ENCODE measurements around the gene ABCG1. TPM values are rescaled to one million over a fixed set of nuclear protein-coding genes. Genes with fewer than 3 reads are reported as not detected.

ABCG1 gene
- total and polyA plus RNA-seq, 2 experiments from 2014 or later = 1.3 to 4.4 TPM

DNA sequence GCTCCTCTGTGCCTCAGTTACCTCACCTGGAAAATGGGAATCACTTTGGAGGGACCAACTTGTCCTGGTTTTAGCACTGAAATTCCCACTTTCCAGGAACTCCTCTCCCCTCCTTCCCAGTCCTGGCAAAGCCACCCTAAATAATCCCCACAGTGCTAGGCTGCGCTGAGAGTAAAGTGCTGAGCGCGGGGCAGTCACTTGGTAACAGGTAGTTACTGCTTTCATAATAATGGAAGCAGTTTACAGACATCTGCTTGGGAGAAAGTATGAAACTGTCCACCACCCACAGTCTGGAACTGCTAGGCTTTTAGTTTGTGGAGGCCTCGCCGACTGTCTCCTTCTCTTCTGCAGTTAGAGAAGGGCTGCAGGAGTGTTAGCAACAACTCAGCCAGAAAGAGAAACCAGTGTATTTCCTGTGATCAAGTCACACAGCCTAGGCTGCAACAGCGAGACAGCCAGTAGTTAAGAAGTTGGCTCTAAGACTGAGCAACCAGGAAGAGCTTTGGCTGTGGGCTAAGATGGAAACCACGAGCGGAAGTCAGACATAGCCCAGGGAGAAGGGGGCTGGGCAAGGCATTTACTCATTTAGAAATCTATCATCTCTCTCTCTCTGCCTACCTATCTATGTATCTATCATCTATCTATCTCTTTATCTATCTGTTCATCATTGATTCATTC lies 30.8 kb upstream of the ABCG1 start:
- Histone ChIP-seq H3K9me2 (ENCODE audit: insufficient read depth) (no peaks in the 10 kb centered on the region), H3F3A (replicated peaks; ENCODE audit: low read depth) (no peaks in the 10 kb centered on the region), H3K27ac (ENCODE audit: low read depth) (no peak overlapping the region), H2AFZ (no peak overlapping the region), H4K20me1 (replicated peaks; ENCODE audit: insufficient read depth) (no peaks in the 10 kb centered on the region), H3K36me3 (ENCODE audit: insufficient read depth) (no peaks in the 10 kb centered on the region), H3K4me1 (ENCODE audit: insufficient read depth) (no peaks in the 10 kb centered on the region), H3K79me2 (replicated peaks; ENCODE audit: insufficient read depth) (no peaks in the 10 kb centered on the region), H3K27me3 (ENCODE audit: insufficient read depth) (no peaks in the 10 kb centered on the region), H3K4me2 (no peak overlapping the region), H3K4me3 (no peak overlapping the region)
- peaks cover 11% of the 10 kb centered on the region; the same call in 2 of the 3 replicates for H3K9me3 Mint-ChIP-seq
- DNase-seq (ENCODE audit: low spot score) (no peak), ATAC-seq (no peak)
- H3K27ac Mint-ChIP-seq = no peak overlapping the region
- no peaks in the 10 kb centered on the region for H3K27me3 Mint-ChIP-seq (ENCODE audit: insufficient read depth, low read depth, poor library complexity)
- no peaks in the 10 kb centered on the region for H3K4me1 Mint-ChIP-seq
- TF ChIP-seq ZNF114 (CRISPR knock-in tag; IDR thresholded peaks at IDR 0.05) = no peak
- TF ChIP-seq STAT1 (IDR thresholded peaks at IDR 0.05; ENCODE audit: unreplicated experiment) = no peak
- TF ChIP-seq EZH2 (IDR thresholded peaks at IDR 0.05; ENCODE audit: low read depth, unreplicated experiment) = no peak
- TF ChIP-seq, protein P1, sequence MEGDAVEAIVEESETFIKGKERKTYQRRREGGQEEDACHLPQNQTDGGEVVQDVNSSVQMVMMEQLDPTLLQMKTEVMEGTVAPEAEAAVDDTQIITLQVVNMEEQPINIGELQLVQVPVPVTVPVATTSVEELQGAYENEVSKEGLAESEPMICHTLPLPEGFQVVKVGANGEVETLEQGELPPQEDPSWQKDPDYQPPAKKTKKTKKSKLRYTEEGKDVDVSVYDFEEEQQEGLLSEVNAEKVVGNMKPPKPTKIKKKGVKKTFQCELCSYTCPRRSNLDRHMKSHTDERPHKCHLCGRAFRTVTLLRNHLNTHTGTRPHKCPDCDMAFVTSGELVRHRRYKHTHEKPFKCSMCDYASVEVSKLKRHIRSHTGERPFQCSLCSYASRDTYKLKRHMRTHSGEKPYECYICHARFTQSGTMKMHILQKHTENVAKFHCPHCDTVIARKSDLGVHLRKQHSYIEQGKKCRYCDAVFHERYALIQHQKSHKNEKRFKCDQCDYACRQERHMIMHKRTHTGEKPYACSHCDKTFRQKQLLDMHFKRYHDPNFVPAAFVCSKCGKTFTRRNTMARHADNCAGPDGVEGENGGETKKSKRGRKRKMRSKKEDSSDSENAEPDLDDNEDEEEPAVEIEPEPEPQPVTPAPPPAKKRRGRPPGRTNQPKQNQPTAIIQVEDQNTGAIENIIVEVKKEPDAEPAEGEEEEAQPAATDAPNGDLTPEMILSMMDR (conservative IDR thresholded peaks at IDR 0.05; ENCODE audit: low read depth in 2 of 2) = no peak
- no peaks in the 10 kb centered on the region; the same call in 2 of the 3 replicates for H3K36me3 Mint-ChIP-seq (ENCODE audit: low read depth)
- H3K4me3 Mint-ChIP-seq = no peak overlapping the region

DNA sequence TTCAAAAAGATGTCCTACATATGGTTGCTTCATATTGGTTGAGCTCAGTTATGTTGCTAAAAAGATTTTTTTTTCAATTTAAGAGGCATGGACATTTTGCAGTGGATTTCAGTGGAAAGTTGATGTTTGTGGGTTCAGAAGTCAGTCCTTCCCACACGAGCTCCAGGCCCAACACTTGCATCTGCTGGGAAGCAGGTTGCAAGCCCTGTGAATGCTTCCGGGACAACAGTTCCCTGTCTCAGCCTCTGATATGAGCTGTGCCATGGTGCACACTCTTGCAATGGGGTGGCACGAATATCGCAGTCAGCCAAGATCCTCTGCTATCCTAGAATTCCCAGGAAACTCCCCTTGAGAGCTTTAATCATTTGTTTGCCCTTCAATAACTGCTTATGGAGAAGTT lies 30.3 kb upstream of the ABCG1 start:
- H3F3A ChIP-seq (replicated peaks; ENCODE audit: low read depth) = no peaks in the 10 kb centered on the region
- H3K4me2 ChIP-seq = no peak overlapping the region
- Mint-ChIP-seq H3K9me3 (peaks cover 11% of the 10 kb centered on the region; the same call in 2 of the 3 replicates), H3K4me1 (no peaks in the 10 kb centered on the region), H3K4me3 (no peak overlapping the region), H3K27ac (no peak overlapping the region), H3K36me3 (ENCODE audit: low read depth) (no peaks in the 10 kb centered on the region; the same call in 2 of the 3 replicates), H3K27me3 (ENCODE audit: insufficient read depth, low read depth, poor library complexity) (no peaks in the 10 kb centered on the region)
- TF ChIP-seq, protein P2, sequence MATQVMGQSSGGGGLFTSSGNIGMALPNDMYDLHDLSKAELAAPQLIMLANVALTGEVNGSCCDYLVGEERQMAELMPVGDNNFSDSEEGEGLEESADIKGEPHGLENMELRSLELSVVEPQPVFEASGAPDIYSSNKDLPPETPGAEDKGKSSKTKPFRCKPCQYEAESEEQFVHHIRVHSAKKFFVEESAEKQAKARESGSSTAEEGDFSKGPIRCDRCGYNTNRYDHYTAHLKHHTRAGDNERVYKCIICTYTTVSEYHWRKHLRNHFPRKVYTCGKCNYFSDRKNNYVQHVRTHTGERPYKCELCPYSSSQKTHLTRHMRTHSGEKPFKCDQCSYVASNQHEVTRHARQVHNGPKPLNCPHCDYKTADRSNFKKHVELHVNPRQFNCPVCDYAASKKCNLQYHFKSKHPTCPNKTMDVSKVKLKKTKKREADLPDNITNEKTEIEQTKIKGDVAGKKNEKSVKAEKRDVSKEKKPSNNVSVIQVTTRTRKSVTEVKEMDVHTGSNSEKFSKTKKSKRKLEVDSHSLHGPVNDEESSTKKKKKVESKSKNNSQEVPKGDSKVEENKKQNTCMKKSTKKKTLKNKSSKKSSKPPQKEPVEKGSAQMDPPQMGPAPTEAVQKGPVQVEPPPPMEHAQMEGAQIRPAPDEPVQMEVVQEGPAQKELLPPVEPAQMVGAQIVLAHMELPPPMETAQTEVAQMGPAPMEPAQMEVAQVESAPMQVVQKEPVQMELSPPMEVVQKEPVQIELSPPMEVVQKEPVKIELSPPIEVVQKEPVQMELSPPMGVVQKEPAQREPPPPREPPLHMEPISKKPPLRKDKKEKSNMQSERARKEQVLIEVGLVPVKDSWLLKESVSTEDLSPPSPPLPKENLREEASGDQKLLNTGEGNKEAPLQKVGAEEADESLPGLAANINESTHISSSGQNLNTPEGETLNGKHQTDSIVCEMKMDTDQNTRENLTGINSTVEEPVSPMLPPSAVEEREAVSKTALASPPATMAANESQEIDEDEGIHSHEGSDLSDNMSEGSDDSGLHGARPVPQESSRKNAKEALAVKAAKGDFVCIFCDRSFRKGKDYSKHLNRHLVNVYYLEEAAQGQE (IDR thresholded peaks at IDR 0.05; ENCODE audit: unreplicated experiment) = no peak
- TF ChIP-seq, protein P3, sequence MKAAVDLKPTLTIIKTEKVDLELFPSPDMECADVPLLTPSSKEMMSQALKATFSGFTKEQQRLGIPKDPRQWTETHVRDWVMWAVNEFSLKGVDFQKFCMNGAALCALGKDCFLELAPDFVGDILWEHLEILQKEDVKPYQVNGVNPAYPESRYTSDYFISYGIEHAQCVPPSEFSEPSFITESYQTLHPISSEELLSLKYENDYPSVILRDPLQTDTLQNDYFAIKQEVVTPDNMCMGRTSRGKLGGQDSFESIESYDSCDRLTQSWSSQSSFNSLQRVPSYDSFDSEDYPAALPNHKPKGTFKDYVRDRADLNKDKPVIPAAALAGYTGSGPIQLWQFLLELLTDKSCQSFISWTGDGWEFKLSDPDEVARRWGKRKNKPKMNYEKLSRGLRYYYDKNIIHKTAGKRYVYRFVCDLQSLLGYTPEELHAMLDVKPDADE (IDR thresholded peaks at IDR 0.05) = no peak
- TF ChIP-seq CREB1 (CRISPR knock-in tag; IDR thresholded peaks at IDR 0.05; ENCODE audit: low read depth) = no peak
- TF ChIP-seq, protein P1 (conservative IDR thresholded peaks at IDR 0.05; ENCODE audit: low read depth in 2 of 2) = no peak
- TF ChIP-seq STAT1 (IDR thresholded peaks at IDR 0.05; ENCODE audit: unreplicated experiment) = no peak
- TF ChIP-seq JUNB (IDR thresholded peaks at IDR 0.05; ENCODE audit: unreplicated experiment) = no peak
- TF ChIP-seq NANOG (IDR thresholded peaks at IDR 0.05; ENCODE audit: borderline replicate concordance) = no peak
- TF ChIP-seq ZNF114 (CRISPR knock-in tag; IDR thresholded peaks at IDR 0.05) = no peak
- no peak for TF ChIP-seq EZH2phosphoT487 (IDR thresholded peaks at IDR 0.05; ENCODE audit: unreplicated experiment)
- no peak for TF ChIP-seq EZH2 (IDR thresholded peaks at IDR 0.05; ENCODE audit: low read depth, unreplicated experiment)
- no peak overlapping the region for H3K4me3 ChIP-seq
- ATAC-seq = no peak
- no peak for DNase-seq (ENCODE audit: low spot score)
- H3K79me2 ChIP-seq (replicated peaks; ENCODE audit: insufficient read depth) = no peaks in the 10 kb centered on the region
- no peaks in the 10 kb centered on the region for H3K4me1 ChIP-seq (ENCODE audit: insufficient read depth)
- no peaks in the 10 kb centered on the region for H3K9me2 ChIP-seq (ENCODE audit: insufficient read depth)
- no peak overlapping the region for H2AFZ ChIP-seq
- no peak overlapping the region for H3K27ac ChIP-seq (ENCODE audit: low read depth)
- H4K20me1 ChIP-seq (replicated peaks; ENCODE audit: insufficient read depth) = no peaks in the 10 kb centered on the region
- H3K36me3 ChIP-seq (ENCODE audit: insufficient read depth) = no peaks in the 10 kb centered on the region
- H3K27me3 ChIP-seq (ENCODE audit: insufficient read depth) = no peaks in the 10 kb centered on the region

Data from GM23338 (cell line).